CD4-positive, alpha-beta T cell treated with Interleukin-6 at 100 ng/mL for 8 hours (primary cell): ENCODE measurements around the gene FIGNL2.

Experiments
- DNase-seq: peaks from one replicate; pipeline ENCODE4 v3.0.0-alpha.2; 2020; ENCODE audit warnings: mixed read lengths, low spot score

FIGNL2 gene

DNA sequence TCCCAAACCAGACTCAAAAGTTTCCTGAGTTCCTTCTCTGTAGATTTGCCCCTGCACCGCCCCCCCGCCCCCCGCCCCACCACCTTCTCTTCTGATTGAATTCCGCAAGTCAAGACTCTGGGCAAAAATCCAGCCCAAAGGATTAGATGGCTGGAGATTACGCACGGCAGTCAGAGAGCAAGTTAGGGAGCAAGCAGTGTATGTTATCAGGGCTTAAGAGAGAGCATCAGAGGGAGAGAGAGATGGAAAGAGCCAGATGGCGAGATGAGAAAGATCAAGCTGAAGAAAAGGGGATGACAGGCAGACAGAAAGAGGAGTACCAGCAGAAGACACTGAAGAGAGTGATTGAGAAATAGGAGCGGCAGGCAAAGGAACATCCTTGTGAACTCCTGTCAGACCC lies 25.5 kb upstream of the FIGNL2 start:
- no peak for DNase-seq

DNA sequence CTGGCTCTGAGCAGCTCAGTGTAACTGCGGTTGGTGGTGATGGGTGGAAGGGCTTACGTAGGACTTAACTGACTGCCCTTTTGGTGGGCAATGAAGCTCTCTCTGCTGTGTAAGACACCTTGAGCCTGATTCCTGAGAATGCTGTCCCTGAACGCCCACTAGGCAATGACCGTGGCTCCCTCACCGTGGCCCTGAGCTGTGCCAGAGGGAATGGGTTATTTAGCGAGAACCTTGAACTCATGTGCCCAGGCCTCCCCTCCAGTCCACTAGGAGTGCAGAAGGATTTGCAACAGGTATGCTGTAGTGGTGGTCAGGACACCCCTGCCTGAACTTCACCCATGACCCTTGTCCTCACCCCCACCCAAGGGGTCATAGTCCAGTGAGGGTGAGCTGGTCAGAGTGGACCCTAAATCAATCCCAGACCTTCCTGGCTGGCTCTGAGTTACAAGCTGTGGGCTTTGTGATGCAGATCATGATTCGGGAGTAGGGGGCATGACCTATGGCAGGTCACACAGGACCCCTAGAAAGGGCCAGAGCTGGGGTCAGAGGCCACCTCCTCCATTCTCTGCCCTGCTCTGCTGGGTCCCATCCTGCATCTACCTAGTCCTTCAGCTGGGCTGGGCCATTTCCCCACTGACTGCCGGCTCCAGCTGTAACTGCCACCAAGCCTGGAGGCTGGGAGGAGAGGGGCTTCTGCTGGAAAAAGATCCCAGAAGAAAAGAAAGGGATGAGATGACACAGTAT lies 24.9 kb upstream of the FIGNL2 start:
- DNase-seq, result no peak

DNA sequence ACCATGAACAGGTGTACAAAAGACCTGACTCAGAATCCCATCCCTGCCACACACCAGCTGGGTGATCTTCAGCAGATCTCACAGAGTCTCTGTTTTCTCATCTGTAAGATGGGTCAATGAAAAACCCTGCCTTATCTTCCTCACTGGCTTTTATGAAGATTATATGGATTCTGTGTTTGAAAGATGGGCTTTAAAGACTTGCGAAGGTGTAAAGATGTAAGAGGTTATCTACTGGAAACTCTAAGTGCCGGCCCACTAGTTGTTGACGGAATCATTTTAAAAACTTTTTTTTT lies 24.1 kb upstream of the FIGNL2 start:
- DNase-seq, result no peak

DNA sequence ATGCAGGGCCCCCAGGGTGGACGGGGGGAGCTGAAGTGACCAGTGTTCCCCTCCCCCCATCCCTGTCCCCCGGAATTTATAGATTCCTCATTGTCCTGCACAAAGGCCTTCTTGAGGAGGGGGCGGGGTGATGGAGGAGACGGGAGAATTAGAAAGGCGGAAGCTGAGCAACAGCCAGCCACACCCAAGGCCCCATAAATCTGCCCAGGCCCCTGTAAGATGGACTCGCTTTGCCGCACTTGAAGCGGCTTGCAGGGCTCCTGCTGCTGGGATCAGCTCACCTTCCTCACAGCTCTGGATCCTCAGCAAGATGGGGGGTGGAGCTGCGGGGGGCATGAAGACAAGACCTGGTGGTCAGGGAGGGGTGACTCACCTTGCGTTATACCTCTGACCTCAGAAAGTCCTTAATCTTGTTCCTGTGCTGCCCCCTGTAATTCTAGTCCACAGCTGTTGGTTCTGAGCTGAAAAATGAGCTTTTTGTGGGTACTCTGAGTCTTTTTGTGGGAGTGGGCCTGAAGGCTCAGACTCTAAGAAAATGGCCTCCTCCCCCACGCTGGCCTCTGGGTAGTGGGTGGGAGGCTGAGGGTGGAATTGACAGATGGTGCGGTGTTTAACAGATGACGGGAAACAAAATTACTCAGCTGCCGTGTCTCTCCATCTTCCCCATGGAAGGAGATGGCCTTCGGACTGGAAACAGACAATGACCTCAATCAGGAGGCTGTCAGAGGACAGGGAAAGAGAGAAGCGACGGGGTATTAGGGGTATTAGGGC lies 23.6 kb upstream of the FIGNL2 start:
- no peak for DNase-seq

DNA sequence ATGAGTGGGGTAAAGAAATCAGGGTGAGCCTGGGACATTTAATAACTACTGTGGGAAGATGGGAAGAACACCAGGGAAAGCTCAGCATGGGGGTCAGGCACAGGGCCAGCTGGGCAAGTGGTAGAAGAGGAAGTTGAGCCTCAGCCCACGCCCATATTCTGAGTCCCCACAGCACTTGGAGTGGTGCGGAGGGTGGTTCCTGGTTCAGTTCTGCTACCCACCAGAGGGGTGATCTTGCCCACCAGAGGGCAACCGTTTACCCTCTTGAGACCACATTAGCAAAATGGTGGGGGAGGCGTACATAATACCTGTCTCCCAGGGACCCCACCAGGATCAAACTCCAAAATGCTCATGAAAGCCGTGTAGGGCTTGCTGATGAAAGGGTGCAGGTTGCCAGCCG lies 22.6 kb upstream of the FIGNL2 start:
- no peak for DNase-seq

DNA sequence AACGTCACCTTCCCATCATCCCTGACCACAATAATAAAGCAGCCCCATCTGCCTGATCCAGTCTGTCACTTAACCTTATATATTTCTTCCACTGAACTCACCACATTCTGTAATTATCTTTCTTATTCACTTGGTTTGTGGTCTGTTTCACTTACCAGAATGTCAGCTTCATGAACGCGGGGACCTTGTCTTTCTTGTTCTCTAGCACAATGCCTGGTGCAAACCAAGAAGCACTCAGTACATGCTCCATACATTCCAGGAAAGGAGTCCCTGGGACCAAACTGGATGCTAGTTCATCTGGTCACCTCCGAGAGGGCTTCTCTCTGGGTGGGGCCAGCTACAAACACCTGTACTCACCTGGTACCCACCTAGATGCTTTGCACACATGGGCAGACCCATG lies 22.0 kb upstream of the FIGNL2 start:
- DNase-seq, result no peak

DNA sequence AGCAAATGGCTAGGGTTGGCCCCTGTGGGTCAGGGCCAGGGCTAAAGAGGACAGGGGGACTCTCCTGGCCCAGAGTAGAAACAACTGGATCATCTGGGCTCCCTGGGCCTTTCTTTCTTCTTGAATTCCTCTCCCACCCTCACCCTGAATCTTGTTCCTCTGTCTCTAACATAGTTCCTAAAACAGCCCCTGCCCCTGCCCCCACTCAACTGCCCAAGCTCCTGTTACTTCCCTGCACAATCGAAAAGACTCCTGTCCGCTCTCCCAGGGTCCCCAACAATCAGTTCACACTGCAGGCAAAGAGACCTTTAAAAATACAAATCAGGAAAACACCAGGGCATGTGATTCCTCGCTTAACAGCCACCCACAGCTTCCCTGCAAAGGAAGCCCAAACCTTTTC lies 21.4 kb upstream of the FIGNL2 start:
- no peak for DNase-seq

DNA sequence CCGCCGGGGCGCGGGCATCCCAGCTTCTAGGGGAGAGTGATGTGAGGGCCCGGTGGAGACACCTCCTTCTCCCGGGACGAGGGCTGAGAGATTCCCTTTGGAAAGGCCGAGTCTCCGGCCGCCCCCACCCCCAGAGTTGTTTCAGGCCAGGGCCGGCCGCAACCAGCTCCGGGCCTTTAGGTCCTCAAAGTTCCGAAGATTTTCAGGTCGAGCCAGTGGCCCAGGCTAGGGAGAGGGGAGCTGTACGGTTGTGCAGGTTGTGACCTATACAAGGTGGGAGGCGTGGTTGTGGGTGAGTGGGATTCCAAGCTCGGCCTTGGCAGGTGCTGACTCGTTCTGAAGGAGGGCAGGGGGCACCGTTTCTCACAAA lies 21.0 kb upstream of the FIGNL2 start:
- no peak for DNase-seq

DNA sequence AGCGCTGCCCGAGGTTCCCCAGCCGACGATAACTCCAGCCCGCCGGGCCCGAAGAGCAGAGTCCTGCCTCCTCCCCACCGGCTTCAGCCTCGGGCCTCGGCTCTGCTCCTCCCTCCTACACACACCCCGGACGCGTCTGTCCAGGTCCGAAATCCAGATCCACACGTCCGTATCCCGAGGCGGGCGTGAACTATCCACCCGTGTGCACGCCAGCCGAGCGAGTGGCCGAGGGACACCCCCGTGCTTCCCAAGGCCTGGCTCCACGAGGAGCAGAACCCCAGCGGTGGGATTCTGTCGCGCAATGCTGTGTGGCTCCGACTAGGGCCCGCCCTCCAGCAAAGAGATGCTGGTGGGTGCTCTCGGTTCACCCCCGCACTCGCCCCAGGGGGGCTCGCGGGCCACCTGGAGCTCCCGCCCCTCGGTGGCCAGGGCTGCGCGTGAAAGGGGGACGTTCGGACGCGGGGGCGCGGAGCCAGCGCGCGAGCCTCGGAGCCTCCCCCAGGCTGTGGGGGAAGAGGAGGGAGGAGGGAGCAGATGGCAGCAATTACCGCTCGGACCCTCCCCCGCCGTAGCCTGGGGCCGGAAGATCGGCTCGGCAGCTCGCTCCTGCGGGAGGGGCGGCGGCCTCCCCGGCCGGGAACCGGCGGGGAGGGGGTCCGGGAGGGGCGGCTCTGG lies 20.4 kb upstream of the FIGNL2 start:
- DNase-seq, result no peak

DNA sequence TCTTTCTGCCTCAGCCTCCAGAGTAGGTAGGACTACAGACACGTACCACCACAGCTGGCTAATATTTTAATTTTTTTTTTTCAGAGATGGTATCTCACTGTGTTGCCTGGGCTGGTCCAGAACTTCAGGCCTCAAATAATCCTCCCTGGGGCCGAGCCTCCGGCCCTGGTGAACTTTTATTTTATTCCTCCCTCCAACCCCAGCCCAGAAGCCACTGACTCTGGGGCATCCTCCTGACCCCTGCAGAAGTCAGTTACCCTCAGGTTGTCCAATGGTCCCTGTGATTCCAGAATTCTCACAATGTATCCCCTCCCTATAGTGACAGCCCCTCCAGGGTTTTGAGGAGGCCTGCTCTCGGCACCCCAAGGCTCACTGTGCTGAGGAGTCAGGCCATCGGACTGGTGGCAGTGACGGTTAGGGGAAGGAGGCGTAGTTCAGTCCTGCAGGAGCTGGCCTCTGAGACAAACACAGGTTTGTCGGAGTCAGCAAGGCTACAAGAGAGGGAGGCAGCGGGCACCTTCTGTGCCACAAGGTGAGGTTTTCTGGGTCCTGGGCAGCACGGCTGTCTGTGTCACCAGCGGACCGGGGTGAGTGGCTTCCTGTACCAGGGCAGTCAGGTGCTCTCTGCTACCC lies 19.4 kb upstream of the FIGNL2 start:
- DNase-seq, result no peak

DNA sequence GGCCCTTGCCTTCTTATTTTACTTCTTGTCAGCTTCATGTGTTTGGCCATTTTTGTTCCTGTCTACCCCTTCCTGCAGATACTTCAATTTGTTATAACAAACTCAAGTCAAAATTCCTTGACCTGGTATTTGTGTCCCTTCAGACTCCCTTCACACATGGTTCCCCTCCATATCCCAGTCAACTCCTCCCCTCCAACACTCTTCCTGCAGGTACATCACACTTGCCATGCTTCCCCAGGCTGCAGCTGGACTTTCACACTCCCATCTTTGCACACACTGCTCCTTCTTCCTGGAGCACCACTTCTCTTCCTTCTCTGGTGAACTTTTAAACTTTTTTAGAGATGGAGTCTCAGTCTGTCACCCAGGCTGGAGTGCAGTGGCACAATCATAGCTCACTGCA lies 18.9 kb upstream of the FIGNL2 start:
- no peak for DNase-seq

DNA sequence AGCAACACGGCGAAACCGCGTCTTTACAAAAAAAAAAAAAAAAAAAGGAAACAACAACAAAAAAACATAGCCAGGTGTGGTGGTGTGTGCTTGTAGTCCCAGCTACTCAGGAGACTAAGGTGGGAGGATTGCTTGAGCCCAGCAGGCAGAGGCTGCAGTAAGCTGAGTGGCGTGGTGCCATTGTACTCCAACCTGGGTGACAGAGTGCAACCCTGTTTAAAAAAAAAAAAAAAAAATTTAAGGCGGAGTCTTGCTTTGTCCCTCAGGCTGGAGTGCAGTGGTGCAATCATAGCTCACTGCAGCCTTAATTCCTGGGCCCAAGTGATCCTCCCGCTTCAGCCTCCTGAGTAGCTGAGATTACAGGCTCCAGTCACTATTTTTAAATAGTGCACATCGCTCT lies 18.2 kb upstream of the FIGNL2 start:
- DNase-seq, result no peak

DNA sequence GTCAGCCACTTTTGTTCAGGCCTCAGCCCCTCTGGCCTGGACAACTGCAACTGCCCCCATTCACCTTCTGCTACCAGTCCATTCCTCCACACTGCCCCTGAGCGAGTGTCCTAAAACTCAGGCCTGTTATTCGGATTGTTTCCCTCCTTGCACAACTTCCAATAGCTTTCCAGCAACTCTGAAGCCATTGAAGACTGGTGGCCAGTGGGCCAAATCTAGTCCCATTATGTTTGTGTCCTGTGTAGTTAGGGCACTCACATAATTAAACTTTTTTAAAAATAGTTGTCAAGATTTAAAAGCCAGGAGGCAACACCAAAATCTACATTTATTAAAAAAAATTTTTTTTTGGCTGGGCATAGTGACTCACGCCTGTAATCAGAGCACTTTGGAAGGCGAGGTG lies 17.8 kb upstream of the FIGNL2 start:
- no peak for DNase-seq

DNA sequence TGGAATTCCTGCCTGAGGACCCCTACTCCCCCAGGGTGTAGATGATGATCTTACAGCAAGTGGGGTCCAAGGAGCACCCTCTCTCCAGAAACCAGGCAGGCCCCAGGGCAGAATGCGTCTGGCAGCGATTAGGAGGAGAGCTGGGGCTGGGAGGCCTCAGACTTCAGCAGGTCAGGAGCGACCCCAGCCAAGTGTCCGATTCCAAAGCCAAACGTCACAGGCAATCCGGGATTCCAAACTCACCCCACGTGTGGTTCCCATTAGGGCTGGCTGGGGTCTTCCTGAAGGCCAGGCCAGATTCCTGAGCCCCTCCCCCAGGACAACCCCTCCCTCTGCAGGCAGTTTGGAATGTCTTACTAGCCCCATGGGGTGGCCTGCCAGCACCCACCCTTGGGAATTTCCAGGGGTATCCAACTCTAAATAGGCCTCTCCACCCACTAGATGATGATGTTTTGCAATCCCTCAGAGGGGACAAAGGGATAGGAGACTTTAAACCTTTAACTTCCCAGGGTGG lies 17.3 kb upstream of the FIGNL2 start:
- DNase-seq, result no peak

DNA sequence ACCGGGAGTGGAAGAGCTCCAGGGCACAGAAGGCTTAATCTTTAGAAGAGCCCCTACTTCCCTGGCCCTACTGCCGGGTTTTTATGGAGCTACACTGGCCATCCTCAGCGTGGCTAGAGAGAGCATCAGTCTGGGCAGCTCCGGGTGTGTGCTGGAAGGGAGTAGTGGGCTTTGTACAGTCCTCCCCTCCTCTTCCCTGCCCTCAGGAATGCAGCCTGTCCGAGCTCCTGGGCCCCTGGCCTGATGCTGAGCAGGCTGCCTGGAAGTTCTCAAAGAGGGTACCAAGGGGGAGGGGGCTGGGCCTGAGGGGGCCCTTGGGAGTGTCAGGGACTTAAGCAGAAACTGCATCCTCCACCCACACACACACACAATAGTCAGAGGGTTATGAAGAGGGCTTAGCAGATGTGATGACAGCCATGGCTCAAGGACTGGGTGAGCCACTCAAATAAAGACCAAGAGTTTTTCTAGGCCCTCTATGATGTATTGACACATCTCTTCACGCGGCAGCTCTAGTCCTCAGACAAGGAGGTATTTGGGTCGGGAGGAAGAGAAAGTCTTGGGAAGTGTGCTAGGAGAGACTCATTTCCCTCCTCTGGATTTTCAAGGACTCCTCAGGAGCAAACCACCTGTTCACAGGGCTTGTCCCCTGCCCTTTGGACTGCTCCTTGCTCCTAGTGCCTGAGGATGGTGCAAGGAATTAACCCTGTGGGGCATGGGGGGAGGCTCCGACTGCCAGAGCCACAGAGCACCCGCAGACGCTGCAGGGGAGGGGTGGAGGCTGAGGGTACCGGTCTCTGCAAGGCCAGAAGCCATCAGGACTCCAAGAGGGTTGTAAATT lies 16.5 kb upstream of the FIGNL2 start:
- no peak for DNase-seq

DNA sequence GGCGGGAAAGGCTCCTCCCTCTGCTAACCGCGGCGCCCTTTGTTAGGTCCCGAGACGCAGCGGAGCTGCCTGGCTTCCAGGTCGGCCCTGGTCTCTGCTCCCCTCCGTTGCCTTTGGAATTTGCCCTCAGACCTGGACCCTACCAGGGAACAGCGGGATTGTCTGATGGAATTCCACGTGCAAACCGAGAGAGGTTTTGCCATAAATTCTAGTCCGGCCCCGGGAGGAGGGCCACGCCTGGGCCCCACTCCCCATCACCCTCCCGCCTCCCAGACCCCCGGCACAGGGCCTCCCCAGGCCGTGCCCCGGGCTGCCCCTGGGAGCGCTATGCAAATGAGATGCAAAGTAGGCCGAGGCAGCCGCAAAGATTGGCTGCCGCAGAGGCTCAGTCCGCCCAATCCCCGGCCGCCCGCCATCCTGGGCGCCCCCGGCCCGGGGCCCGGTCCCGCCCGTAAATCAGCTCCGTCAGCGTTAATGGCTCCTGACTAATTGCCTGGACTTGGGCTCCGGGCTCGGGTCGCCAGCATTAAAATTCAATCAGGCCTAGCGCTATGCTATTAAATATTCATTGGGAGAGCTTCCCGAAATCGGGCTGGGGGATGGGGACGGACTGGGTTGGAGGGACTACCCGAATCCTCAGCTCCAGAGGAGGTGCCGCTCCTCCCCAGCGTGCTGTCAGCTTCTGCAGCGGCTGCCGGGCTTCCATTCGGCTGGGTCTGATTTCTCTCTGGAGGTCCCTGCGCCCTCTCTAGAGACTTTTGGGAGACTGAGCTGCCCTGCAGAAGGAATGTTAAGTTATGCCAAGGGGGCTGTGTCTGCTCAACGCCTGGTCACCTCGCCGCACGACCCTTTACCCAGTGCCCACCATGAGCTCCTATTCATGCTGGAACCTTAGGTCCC lies 15.7 kb upstream of the FIGNL2 start:
- no peak for DNase-seq

DNA sequence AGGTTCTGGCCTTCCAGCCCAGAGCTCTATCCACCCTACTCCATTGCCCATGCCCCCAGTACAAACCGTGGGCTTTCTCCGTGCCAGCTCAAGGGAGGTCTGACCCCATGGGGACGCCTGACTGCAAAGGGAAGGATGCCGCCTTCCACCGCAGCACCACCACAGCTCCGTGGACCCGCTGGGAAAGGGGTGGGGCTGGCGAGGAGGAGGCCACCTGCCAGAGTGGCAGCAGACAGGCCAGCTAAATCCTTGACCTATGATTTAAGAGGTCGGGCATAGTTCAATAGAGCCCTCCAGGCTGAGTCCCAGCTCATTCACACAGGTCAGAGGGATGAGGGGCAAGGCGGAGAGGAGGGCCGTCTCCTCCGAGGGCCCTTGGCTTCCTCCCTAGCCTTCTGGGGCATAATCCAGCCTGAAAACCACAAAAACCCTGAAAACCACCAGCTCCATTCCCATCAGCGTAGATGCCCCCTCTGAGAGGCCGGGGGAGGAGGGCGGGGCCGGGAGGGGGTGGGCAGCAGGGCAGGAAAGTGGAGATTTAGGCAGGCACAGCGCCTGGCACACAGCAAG lies 14.9 kb upstream of the FIGNL2 start:
- no peak for DNase-seq

DNA sequence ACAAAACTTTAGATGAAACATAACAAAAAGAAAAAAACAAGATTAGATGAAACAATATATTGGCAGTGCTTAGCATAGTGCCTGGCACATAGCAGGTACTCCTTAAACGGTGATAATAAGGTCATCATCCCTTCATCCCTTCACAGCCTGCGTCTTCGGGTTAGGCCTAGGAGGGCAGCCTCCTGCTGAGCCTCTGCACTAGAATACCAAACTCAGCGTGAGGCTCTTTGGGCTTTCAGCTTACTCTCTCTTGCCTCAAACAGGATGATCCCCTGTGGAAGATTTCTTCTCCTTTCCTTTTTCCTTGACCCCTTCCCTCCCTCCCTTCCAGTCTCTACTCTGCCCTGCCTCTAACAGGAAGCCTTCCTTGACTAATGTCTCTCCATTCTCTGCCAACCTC lies 14.4 kb upstream of the FIGNL2 start:
- DNase-seq, result no peak

DNA sequence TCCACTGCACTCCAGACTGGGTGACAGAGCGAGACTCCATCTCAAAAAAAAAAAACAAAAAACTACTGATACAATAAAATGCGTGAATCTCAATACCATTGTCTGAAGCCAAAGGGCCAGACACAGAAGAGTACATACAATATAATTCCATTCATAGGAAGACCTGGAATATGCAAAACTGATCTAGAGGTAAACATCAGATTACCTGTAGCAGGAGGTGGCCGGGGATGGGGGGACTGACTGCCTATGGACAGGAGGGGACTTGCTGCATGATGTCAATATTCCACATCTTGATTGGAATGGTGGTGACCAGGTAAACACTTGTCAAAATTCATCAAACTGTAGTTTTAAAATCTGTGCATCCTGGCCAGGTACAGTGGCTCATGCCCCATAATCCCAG lies 12.5 kb upstream of the FIGNL2 start:
- no peak for DNase-seq

DNA sequence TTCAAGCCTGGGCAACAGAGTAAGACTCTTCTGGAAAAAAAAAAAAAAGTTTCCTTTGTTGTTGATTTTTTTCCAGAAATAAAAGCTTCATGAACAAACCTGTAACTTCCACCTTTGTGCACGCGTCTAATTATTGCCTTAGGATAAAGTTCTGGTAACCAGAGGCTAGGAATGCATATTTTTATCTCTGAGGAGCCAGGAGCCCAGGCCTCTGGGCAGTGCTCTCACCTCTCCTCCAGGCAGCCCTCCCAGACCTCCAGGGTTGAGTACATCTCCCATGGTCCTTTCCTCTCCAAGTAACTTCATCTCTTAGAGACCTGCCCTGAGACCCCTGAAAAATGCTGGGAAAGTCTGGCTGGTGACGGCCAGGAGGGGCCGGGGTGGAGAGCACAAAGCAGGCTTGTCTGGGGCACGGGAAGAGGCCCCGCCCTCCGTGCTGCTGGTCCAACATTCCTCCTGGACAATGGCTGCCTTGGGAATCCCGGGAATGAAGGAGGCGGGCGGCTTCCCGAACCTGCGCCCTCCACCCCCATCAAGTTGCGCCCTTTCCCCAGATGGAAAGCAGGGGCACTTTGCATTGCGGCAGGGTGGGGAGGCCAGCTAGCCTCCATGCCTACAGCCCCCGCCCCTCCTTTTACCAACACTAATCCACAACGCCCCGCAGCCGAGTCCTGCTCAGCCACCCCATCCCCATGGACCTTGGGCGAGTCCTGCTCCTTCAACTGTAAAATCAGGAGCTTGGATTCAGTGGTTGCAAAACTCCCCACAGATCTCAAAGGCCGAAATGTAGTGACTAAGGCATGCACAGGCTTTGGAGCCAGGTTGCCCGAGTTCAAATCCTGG lies 7.3 kb upstream of the FIGNL2 start:
- DNase-seq, result no peak
